ENCODE measurements around the gene CYTH2. TPM values are rescaled to one million over a fixed set of nuclear protein-coding genes. Genes with fewer than 3 reads are reported as not detected.

CYTH2 gene
- total RNA-seq, 1 experiment from 2014 or later, result 103 TPM

DNA sequence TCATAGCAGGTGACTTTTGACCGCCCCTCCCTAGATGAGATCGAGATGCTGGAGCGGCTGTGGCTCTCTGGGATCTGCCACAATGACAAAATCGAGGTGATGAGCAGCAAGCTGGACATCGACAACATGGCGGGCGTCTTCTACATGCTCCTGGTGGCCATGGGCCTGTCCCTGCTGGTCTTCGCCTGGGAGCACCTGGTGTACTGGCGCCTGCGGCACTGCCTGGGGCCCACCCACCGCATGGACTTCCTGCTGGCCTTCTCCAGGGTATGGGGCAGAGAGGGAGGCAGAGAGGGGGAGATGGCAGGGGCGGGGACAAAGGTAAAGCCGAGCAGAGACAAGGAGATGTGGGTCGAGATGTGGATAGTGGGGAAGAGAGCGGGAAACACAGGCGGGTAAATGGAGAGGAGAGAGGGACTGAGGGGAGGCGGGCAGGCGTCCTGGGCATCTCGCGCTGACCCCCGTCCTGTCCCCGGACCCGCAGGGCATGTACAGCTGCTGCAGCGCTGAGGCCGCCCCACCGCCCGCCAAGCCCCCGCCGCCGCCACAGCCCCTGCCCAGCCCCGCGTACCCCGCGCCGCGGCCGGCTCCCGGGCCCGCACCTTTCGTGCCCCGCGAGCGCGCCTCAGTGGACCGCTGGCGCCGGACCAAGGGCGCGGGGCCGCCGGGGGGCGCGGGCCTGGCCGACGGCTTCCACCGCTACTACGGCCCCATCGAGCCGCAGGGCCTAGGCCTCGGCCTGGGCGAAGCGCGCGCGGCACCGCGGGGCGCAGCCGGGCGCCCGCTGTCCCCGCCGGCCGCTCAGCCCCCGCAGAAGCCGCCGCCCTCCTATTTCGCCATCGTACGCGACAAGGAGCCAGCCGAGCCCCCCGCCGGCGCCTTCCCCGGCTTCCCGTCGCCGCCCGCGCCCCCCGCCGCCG lies 26.8 kb upstream of the CYTH2 start:
- Mint-ChIP-seq H3K4me3 (no peak overlapping the region), H3K4me1 (peaks cover 15 to 20% of the 10 kb centered on the region in 2 experiments)
- TF ChIP-seq, protein P1, sequence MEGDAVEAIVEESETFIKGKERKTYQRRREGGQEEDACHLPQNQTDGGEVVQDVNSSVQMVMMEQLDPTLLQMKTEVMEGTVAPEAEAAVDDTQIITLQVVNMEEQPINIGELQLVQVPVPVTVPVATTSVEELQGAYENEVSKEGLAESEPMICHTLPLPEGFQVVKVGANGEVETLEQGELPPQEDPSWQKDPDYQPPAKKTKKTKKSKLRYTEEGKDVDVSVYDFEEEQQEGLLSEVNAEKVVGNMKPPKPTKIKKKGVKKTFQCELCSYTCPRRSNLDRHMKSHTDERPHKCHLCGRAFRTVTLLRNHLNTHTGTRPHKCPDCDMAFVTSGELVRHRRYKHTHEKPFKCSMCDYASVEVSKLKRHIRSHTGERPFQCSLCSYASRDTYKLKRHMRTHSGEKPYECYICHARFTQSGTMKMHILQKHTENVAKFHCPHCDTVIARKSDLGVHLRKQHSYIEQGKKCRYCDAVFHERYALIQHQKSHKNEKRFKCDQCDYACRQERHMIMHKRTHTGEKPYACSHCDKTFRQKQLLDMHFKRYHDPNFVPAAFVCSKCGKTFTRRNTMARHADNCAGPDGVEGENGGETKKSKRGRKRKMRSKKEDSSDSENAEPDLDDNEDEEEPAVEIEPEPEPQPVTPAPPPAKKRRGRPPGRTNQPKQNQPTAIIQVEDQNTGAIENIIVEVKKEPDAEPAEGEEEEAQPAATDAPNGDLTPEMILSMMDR (conservative IDR thresholded peaks at IDR 0.05), result no peak

More for the DNA sequence above, 26.8 kb upstream of the CYTH2 start:
- no peak overlapping the region for H3K4ac ChIP-seq (ENCODE audit: low read depth, low read length)
- H2BK120ac ChIP-seq (ENCODE audit: low read depth, low read length, poor library complexity, severe bottlenecking), result no peak overlapping the region
- 0 out of 2 replicates have a peak, but pooled peaks cover 2% of the 10 kb centered on the region for H3K79me2 ChIP-seq (ENCODE audit: insufficient read depth, low read length)
- no peak overlapping the region for H2BK20ac ChIP-seq (ENCODE audit: low read depth, low read length, poor library complexity, severe bottlenecking)
- peaks cover 2% of the 10 kb centered on the region; the same call in 1 of the 2 replicates for H3K4me1 ChIP-seq (ENCODE audit: insufficient read depth, low read length)
- Mint-ChIP-seq H3K9me3 (no peaks in the 10 kb centered on the region; a peak in 1 of 5 replicates), H3K27ac (0 out of 7 replicates have a peak overlapping the region, but pooled peaks of 1 of the 3 experiments have one; percentile 64), H3K36me3 (ENCODE audit: insufficient read depth in 1 of 3, low read depth in 3 of 3) (peaks cover 7 to 20% (median 8%) of the 10 kb centered on the region in 3 experiments), H3K27me3 (ENCODE audit: low read depth) (no peaks in the 10 kb centered on the region)
- DNase-seq, result peak; percentile 46
- no peaks in the 10 kb centered on the region for H4K20me1 ChIP-seq (ENCODE audit: control insufficient read depth, insufficient read depth, insufficient read length)
- no peak overlapping the region for H3T11ph ChIP-seq (ENCODE audit: low read length)
- peaks cover 3% of the 10 kb centered on the region for H3K79me1 ChIP-seq (ENCODE audit: insufficient read depth, low read depth, low read length, poor library complexity, severe bottlenecking)
- no peak overlapping the region for H3K27ac ChIP-seq (ENCODE audit: insufficient read length, low read depth, low read length)
- H3K4me2 ChIP-seq (ENCODE audit: insufficient read depth, insufficient read length, low read length), result no peak overlapping the region
- no peak overlapping the region for H3K9ac ChIP-seq (ENCODE audit: extremely low read depth, insufficient read length, low read length)
- H4K91ac ChIP-seq (ENCODE audit: insufficient read length, low read depth, low read length), result no peak overlapping the region
- H4K8ac ChIP-seq (replicated peaks; ENCODE audit: insufficient read length, low read depth, low read length), result no peak overlapping the region
- H3K14ac ChIP-seq (ENCODE audit: insufficient read depth, low read length), result no peak overlapping the region
- H2AFZ ChIP-seq (ENCODE audit: low read length), result no peak overlapping the region
- no peak overlapping the region for H2BK12ac ChIP-seq (ENCODE audit: insufficient read length, low read depth, low read length)
- H3K23ac ChIP-seq (ENCODE audit: insufficient read length, low read depth, low read length), result no peak overlapping the region
- H2AK5ac ChIP-seq (ENCODE audit: insufficient read length, low read length), result no peak overlapping the region
- H4K5ac ChIP-seq (ENCODE audit: insufficient read length, low read depth, low read length), result no peak overlapping the region
- WGBS (ENCODE audit: extremely low coverage, insufficient read length, low lambda C conversion rate), result no CpG with 5 or more reads among the region's 94 CpGs
- H3K23me2 ChIP-seq (ENCODE audit: insufficient read length, low read depth, low read length, poor library complexity, severe bottlenecking), result peaks cover 8% of the 10 kb centered on the region
- H3K9me3 ChIP-seq (ENCODE audit: control insufficient read depth, low read depth, low read length), result no peaks in the 10 kb centered on the region
- H3K18ac ChIP-seq (ENCODE audit: insufficient read length, low read depth, low read length), result no peak overlapping the region
- no peaks in the 10 kb centered on the region for H3K27me3 ChIP-seq (ENCODE audit: insufficient read depth, low read length)
- H2BK15ac ChIP-seq (ENCODE audit: low read depth, low read length), result no peak overlapping the region
- H3K56ac ChIP-seq (ENCODE audit: insufficient read length, low read depth, low read length), result no peak overlapping the region
- no peak overlapping the region for H2BK5ac ChIP-seq (ENCODE audit: insufficient read length, low read length)
